Osteoblast (primary cell): ENCODE results near the gene CHRNB1. TPM values are rescaled to one million over a fixed set of nuclear protein-coding genes. Genes with fewer than 3 reads are reported as not detected.

Experiments
- DNase-seq: peaks from one replicate; pipeline ENCODE4 v3.0.0; 2011; ENCODE audit warnings: low spot score, mixed read lengths; ENCODE audit not compliant: insufficient read length; ENCODE audit errors: missing footprints
- H2AFZ ChIP-seq: 2 replicates; pipeline ENCODE4 v1.6.0; 2011; ENCODE audit warnings: mild to moderate bottlenecking, low read length
- H3K27ac ChIP-seq: 2 replicates; pipeline ENCODE4 v1.5.1; 2011; ENCODE audit warnings: mild to moderate bottlenecking, low read depth, low read length, moderate library complexity
- H3K27me3 ChIP-seq: 2 replicates; pipeline ENCODE4 v1.6.0; 2012; ENCODE audit warnings: mild to moderate bottlenecking, control low read depth, inconsistent platforms, low read length, moderate library complexity; ENCODE audit not compliant: insufficient read depth
- H3K36me3 ChIP-seq: 2 replicates; pipeline ENCODE4 v1.5.1; 2011; ENCODE audit warnings: mild to moderate bottlenecking, low read length, control low read depth, moderate library complexity; ENCODE audit not compliant: insufficient read depth
- H3K4me1 ChIP-seq: 2 replicates; pipeline ENCODE4 v1.5.1; 2011; ENCODE audit warnings: mild to moderate bottlenecking, low read length, control low read depth, moderate library complexity; ENCODE audit not compliant: insufficient read depth
- H3K4me2 ChIP-seq: 2 replicates; pipeline ENCODE4 v1.6.0; 2011; ENCODE audit warnings: mild to moderate bottlenecking, low read length; ENCODE audit not compliant: insufficient read depth
- H3K4me3 ChIP-seq: fragments of 200-600 bp; sonication (generic); 3 replicates; pipeline ENCODE4 v1.5.1; 2012; ENCODE audit warnings: mild to moderate bottlenecking, low read length, inconsistent platforms; ENCODE audit not compliant: insufficient read depth
- H3K79me2 ChIP-seq: 2 replicates; pipeline ENCODE4 v1.6.0; 2012; ENCODE audit warnings: mild to moderate bottlenecking, low read length, control low read depth, inconsistent platforms; ENCODE audit not compliant: insufficient read depth
- H3K9me3 ChIP-seq: 2 replicates; pipeline ENCODE4 v1.5.1; 2011; ENCODE audit warnings: low read depth, low read length, control low read depth
- H4K20me1 ChIP-seq: 2 replicates; pipeline ENCODE4 v1.6.0; 2012; ENCODE audit warnings: mild to moderate bottlenecking, low read length, control low read depth; ENCODE audit not compliant: insufficient read depth
- total RNA-seq: library from RNA; depleted of rRNA; stranded (reverse); fragments of >200 nt; gene quantifications from 2 replicates; pipeline ENCODE4 v1.2.3, GENCODE V29; 2012
- TF ChIP-seq, protein P1 (sequence below): IDR thresholded peaks from 2 replicates; pipeline ENCODE4 v1.5.1; 2011; ENCODE audit warnings: mild to moderate bottlenecking, low read depth, low read length, moderate library complexity; ENCODE audit errors: extremely low read depth

Gene CHRNB1
- total RNA-seq, 1 donor: 5.4 TPM

DNA sequence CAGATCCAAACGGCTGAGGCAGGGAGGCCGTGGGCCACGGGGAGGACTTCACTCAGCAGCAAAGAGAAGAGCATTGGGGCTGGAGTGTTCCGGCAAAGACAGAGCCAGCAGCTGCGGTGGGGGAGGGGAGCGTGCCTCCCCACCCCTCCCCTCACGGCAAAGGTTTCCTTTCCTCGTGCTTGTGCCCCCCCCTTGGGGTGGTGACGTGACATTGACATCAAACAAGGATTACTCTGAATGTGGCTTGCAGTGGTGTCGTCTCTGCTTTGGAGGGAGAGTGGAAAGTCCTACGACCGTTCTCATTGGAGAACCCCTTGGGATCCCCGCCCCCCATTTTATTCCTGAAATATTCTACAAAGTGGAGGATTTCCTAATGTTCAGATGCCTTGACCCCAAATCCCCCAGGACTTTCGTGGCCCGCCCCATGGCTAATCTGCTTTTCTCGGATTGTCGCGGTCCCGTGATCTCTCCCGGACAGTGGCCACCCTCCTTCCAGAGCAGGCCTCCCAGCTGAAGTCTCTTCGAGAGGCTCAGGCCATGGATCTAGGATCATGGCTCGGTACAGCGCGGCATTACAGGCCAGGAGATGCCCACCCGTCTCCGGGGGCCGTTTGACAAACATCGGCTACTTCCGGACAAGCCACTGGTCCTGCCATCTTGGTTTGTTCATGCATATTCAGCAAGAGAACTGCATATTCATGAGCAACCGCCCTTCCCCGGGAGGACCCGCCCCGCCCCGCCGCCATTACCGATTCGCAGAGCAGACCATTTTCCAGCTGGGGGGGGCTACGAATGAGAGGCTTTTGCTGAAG, 38.6 kb downstream of the CHRNB1 start:
- Histone ChIP-seq H3K9me3 (no peaks in the 10 kb centered on the region), H3K36me3 (peaks cover 2% of the 10 kb centered on the region), H4K20me1 (peaks cover 30% of the 10 kb centered on the region), H3K27ac (peak overlapping the region; percentile 100), H3K4me2 (peak overlapping the region; percentile 91), H3K4me1 (peaks cover 35% of the 10 kb centered on the region), H3K79me2 (peaks cover 56% of the 10 kb centered on the region), H3K4me3 (peak overlapping the region; percentile 95), H3K27me3 (no peaks in the 10 kb centered on the region), H2AFZ (peak overlapping the region; percentile 91)
- TF ChIP-seq, protein P1, sequence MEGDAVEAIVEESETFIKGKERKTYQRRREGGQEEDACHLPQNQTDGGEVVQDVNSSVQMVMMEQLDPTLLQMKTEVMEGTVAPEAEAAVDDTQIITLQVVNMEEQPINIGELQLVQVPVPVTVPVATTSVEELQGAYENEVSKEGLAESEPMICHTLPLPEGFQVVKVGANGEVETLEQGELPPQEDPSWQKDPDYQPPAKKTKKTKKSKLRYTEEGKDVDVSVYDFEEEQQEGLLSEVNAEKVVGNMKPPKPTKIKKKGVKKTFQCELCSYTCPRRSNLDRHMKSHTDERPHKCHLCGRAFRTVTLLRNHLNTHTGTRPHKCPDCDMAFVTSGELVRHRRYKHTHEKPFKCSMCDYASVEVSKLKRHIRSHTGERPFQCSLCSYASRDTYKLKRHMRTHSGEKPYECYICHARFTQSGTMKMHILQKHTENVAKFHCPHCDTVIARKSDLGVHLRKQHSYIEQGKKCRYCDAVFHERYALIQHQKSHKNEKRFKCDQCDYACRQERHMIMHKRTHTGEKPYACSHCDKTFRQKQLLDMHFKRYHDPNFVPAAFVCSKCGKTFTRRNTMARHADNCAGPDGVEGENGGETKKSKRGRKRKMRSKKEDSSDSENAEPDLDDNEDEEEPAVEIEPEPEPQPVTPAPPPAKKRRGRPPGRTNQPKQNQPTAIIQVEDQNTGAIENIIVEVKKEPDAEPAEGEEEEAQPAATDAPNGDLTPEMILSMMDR: no peak
- peak; percentile 98 for DNase-seq

DNA sequence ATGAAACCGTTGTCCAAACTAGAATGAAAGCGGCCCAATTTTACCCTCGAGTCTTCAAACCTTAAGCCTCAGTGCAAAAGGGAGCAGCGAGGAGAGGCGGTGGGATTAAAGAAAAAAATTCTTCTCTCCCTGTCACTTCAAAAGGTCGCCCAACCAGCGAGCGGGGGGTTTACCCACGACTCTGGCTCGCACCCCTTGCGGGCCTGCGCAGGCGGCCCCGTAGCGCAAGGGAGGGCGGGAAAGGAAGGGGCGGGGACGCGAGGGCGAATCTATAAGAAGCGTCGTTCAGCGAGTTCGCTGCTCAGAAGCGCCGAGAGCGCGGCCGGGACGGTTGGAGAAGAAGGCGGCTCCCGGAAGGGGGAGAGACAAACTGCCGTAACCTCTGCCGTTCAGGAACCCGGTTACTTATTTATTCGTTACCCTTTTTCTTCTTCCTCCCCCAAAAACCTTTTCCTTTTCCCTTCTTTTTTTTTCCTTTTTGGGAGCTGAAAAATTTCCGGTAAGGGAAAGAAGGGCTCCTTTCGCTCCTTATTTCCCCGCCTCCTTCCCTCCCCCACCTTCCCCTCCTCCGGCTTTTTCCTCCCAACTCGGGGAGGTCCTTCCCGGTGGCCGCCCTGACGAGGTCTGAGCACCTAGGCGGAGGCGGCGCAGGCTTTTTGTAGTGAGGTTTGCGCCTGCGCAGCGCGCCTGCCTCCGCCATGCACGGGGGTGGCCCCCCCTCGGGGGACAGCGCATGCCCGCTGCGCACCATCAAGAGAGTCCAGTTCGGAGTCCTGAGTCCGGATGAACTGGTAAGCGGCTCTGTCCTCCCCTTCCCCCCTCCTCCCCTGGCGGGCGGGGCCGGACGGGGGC, 39.4 kb downstream of the CHRNB1 start, which contains the start of gene POLR2A:
POLR2A (plus strand) TSS at position 300 of the 852 bp plus-strand sequence.
- Histone ChIP-seq H3K36me3 (peaks cover 2% of the 10 kb centered on the region), H3K4me3 (peak within 1 kb of the TSS; percentile 95), H3K27ac (peak within 1 kb of the TSS; percentile 100), H2AFZ (peak within 1 kb of the TSS; percentile 91), H3K9me3 (no peaks in the 10 kb centered on the region), H3K79me2 (peaks cover 56% of the 10 kb centered on the region), H4K20me1 (peaks cover 37% of the 10 kb centered on the region), H3K4me1 (peaks cover 33% of the 10 kb centered on the region), H3K27me3 (no peaks in the 10 kb centered on the region), H3K4me2 (peak within 1 kb of the TSS; percentile 91)
- TF ChIP-seq, protein P1: no peak
- DNase-seq: peak; percentile 99

DNA sequence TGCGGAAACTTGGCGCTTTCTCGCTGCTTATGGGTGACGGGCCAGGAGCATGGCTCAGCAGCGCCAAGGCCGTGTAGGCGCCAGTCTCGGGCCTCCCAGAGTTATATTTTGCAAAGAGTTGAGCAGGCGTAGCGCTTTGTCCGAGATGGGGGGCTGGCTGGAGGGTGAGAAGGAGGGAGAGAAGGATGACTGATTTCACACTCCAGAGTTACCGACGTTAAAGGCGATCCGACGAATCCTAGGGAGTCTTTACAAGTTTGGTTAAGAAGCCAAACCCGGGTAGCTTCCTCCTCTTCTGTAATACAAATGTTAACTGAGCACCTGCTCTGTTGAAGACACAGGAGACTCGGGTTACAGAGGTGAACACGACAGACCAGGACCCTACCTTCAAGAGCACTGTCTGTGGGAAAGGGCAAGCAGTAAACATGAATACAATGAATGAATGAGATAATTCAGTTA, 40.1 kb downstream of the CHRNB1 start:
- Histone ChIP-seq H3K4me2 (peak overlapping the region; percentile 91), H3K4me3 (peak overlapping the region; percentile 95), H4K20me1 (peaks cover 43% of the 10 kb centered on the region), H3K27me3 (no peaks in the 10 kb centered on the region), H3K9me3 (no peaks in the 10 kb centered on the region), H3K36me3 (peaks cover 2% of the 10 kb centered on the region), H2AFZ (peak overlapping the region; percentile 59), H3K4me1 (peaks cover 31% of the 10 kb centered on the region), H3K27ac (peak overlapping the region; percentile 100), H3K79me2 (peaks cover 58% of the 10 kb centered on the region)
- TF ChIP-seq, protein P1: no peak
- no peak for DNase-seq

DNA sequence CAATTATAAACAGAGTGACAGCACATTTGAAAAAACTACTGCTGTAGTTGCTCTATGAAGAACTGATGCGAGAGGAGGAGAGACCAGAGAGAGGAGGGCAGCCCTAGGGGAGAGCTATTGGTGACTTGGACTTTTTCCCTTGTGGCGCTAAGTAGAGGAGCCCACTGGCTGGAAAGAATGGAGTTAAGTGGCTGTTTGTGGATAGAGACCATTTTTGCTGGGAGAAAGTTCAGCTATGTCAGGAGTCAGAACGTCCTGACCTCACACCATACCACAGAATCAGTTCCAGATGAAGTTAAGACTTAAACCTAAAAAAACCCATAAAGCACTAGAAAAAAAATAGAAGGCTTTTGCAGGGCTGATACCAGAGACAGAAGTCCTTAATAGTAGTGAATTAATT, 41.3 kb downstream of the CHRNB1 start:
- peak; percentile 46 for DNase-seq
- no peaks in the 10 kb centered on the region for H3K9me3 ChIP-seq
- H2AFZ ChIP-seq: no peak overlapping the region
- H4K20me1 ChIP-seq: peaks cover 56% of the 10 kb centered on the region
- H3K36me3 ChIP-seq: peaks cover 2% of the 10 kb centered on the region
- peaks cover 67% of the 10 kb centered on the region for H3K79me2 ChIP-seq
- peaks cover 28% of the 10 kb centered on the region for H3K4me1 ChIP-seq
- H3K27ac ChIP-seq: peak overlapping the region; percentile 43
- H3K27me3 ChIP-seq: no peaks in the 10 kb centered on the region
- H3K4me3 ChIP-seq: peak overlapping the region; percentile 95
- TF ChIP-seq, protein P1: no peak
- H3K4me2 ChIP-seq: peak overlapping the region; percentile 91
